Brain microvascular endothelial cell (primary cell): ENCODE results near the gene DOLPP1.

ENCODE experiments used
- DNase-seq: peaks from one replicate; pipeline ENCODE4 v3.0.0-alpha.2; 2020
- H3K27ac ChIP-seq: fragments of 250-450 bp; sonication (Bioruptor Pico); 2 replicates; pipeline ENCODE4 v1.5.1; 2020; ENCODE audit warnings: mild to moderate bottlenecking, moderate library complexity
- H3K27me3 ChIP-seq: fragments of 250-450 bp; sonication (Bioruptor Pico); replicated peaks from 2 replicates; pipeline ENCODE4 v1.5.1; 2020; ENCODE audit warnings: mild to moderate bottlenecking
- H3K36me3 ChIP-seq: fragments of 250-450 bp; sonication (Bioruptor Pico); replicated peaks from 2 replicates; pipeline ENCODE4 v1.5.1; 2020; ENCODE audit warnings: mild to moderate bottlenecking
- H3K4me3 ChIP-seq: 2 replicates; pipeline ENCODE4 v1.5.1; 2011; ENCODE audit warnings: low read depth, mild to moderate bottlenecking, control low read depth, low read length, moderate library complexity
- CTCF ChIP-seq: IDR thresholded peaks from 2 replicates; pipeline ENCODE4 v1.5.1; 2011; ENCODE audit warnings: low read depth, mild to moderate bottlenecking, moderate library complexity, low read length, control low read depth, inconsistent platforms; ENCODE audit errors: missing control alignments
- in situ Hi-C: cut with HindIII; loops from 2 replicates; pipeline ENCODE4 v1.10.0; 2017; ENCODE audit warnings: low sequenced_read_pairs, low pct_ligation_motif_present

The DOLPP1 gene

GRCh38 chr9:129068990-129069861 is 11.7 kb upstream of the DOLPP1 start:
- Histone ChIP-seq H3K27me3 (no peaks in the 10 kb centered on the region), H3K36me3 (peaks cover 24% of the 10 kb centered on the region), H3K4me3 (no peak overlapping the region), H3K27ac (no peak overlapping the region)
- in situ Hi-C loops = no loop called here
- no peak for TF ChIP-seq CTCF
- no peak for DNase-seq

DNA sequence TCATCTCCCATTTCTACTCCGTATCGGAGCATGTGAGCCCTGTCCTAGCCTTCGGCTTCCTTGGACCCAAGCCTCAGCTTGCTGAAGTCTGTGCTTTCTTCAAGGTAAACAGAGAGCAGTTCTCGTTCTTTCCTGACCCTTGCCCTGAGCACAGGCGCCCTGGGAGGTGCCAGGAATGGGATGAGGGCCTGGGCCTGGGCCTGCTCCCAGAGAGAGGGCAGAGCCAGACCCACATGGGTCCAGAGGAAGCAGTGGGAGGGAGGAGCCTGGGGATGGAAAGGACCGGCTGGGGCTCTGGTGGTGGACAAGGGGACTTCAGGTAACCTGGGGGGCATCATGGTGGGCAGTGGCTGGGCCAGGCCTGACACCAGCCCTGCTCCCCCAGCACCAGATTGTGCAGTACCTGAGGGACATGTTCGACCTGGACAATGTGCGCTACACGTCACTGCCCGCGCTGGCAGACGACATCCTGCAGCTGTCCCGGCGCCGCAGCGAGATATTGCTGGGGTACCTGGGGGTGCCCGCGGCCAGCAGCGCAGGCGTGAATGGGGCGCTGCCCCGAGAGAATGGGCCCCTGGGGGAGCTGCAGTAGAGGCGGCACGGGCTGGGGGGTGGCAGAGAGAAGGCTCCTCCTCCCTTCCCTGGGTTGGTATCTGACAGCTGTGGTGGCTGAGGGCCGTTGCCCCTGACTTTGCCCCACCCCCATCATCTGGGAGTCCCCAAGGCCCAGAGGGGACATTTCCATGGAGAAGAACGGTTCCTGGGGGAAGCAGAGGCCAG is 10.9 kb upstream of the DOLPP1 start:
- no peak for TF ChIP-seq CTCF
- H3K4me3 ChIP-seq = no peak overlapping the region
- peaks cover 22% of the 10 kb centered on the region for H3K36me3 ChIP-seq
- H3K27me3 ChIP-seq = no peaks in the 10 kb centered on the region
- in situ Hi-C loops = no loop called here
- H3K27ac ChIP-seq = no peak overlapping the region
- DNase-seq = no peak

DNA sequence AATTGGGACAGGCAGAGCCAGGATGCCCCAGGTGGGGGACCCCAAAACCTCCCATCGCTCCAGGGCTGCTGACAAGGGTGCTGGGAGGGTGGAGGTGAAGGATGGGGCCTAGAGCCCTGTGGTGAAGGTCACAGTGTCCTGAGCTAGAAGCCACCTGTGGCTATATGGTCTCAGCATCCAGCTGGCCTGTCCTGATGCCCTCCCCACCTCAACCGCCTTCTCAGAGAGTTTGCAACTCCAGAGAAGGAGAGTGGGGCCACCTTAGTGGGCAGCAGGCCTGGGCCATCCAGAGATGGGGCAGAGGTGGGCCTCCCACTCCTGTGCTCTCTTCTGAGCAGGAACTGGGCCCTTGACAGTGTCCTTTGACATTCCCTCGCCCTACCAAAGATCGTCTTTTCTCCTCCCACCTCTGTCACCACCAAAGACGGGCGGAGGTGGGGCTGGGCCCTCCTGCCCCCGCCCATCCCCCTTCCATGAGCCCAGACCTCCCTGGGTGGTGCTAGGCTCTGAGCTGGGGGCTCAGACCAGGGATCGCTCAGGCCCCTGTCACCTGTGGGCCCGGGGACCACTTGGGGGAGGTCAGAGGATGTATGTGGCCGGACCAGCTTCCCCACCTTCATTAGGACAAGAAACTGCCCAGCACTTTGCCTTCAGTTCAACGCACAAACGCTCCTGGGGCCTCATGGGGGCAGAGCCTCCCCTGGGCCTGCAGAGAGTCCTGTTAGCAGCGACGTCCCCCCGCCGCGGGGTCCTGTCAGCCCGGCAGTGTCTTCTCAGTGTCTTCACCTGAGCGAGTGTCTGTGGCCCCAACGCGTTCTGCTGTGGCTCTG is 10.0 kb upstream of the DOLPP1 start:
- DNase-seq = no peak
- no peak for TF ChIP-seq CTCF
- in situ Hi-C loops = no loop called here
- peaks cover 16% of the 10 kb centered on the region for H3K36me3 ChIP-seq
- H3K27me3 ChIP-seq = no peaks in the 10 kb centered on the region
- no peak overlapping the region for H3K27ac ChIP-seq
- no peak overlapping the region for H3K4me3 ChIP-seq

DNA sequence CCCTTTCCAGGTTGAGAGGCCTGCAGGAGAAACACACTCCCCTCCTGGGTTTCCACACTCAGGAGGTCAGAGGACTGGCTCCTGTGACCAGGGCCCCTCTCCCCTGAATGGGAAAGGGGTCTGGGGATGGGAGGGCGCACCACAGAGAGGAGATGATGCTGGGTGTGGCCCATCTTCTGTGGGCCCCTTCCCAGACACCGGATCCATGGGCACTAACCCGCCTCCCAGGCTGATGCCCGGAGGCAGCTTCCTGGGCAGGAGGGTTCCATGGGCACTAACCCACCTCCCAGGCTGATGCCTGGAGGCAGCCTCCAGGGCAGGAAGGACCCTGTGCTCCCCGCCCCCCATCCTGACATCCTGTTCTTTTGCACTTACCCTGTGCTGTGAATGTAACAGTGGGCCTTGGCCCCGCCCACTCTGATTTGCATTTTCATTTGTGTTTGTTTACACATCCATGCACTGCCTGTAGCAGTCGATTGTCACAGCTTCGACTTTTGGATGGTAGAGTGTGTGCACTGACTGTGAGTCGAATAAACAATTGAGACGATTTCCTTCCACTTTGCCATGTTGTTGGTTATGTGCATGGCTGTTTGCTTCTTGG is 9.3 kb upstream of the DOLPP1 start:
- no peak overlapping the region for H3K4me3 ChIP-seq
- DNase-seq = no peak
- H3K36me3 ChIP-seq = peaks cover 13% of the 10 kb centered on the region
- no peaks in the 10 kb centered on the region for H3K27me3 ChIP-seq
- no peak for TF ChIP-seq CTCF
- in situ Hi-C loops = no loop called here
- H3K27ac ChIP-seq = no peak overlapping the region

DNA sequence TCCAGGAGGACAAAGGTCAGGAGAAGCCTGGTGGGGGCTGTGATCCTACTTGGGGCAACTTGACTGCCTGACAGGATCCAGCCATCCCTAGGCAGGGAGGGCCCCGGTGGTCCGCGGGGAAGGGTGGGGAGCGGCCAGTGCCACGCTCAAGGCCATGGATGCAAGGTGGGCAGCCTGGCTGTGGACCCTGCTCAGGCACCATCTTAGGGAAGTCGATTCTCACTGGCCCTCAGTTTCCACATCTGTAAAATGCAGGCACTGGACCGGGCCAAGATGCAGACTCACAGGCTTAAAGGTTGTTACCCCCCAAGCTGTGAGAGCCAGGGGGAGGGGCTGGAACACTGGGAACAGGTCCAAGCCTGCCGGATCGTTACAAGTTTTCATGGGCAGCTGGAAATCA is 8.7 kb upstream of the DOLPP1 start:
- in situ Hi-C loops = no loop called here

More for the DNA sequence above, 8.7 kb upstream of the DOLPP1 start:
- H3K4me3 ChIP-seq = no peak overlapping the region
- H3K27ac ChIP-seq = no peak overlapping the region
- peaks cover 13% of the 10 kb centered on the region for H3K36me3 ChIP-seq
- DNase-seq = no peak
- H3K27me3 ChIP-seq = no peaks in the 10 kb centered on the region
- no peak for TF ChIP-seq CTCF
